Measurements from ENCODE around the gene SAMHD1. TPM values are rescaled to one million over a fixed set of nuclear protein-coding genes. Genes with fewer than 3 reads are reported as not detected.
A peak's percentile ranks its signal among the peaks of the same experiment; 100 is the strongest.

The SAMHD1 gene
- total and polyA plus RNA-seq, 2 donors, result 145 to 146 TPM

DNA sequence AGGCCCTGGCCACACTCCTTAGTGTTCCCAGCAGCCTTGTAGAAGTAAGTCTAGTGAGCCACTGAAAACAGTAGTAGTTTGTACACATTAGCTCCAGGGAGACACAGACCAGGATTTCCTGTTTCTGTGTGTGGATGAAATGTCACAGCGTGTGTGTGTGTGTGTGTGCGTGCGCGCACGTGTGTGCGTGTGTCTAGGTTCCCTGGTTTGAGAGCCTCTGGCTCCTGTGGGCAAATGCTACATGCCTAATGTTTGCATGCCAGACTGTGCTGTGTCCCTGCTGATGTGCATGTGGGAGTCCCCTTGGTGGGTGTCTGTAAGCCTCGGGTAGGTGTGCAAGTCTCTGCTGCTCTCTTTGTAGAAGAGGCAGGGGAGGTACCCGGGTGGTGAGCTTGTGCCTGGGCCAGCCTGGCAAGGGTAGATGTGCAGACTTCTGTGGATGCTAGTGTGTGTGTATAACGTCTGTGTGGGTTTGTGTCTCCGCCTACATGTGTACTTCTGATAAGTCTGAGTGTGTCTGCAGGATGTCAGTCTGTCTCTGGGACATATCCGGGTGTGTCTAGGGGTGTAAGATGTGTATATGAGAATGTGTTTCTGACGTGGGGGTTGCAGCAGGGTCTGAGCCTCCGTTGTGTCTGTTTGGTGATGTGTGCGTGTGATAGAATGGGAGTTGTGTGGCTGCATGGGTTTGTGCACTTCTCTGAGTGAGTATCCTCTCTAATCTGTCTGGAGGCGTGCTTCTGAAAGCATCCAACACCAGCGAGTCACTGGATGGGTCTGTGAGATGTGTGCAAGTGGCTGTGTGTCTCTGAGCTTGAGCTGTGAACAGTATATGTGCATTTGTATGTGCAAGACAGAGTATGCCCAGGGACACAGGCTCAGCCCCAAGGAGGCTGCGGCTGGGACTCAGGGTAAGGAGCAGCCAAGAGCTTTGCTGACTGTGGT is 94.5 kb downstream of the SAMHD1 start:
- peak overlapping the region; percentile 4 for H3K27ac ChIP-seq (ENCODE audit: low read depth)
- no peak overlapping the region for H3K4me3 ChIP-seq (ENCODE audit: low read depth, low read length)
- no peaks in the 10 kb centered on the region for H3K4me1 ChIP-seq (ENCODE audit: insufficient read depth)
- WGBS, result 49% methylated on average over 17 of the region's 17 CpGs
- no peak for DNase-seq (ENCODE audit: extremely low spot score)
- H3K36me3 ChIP-seq (ENCODE audit: insufficient read depth), result no peaks in the 10 kb centered on the region

DNA sequence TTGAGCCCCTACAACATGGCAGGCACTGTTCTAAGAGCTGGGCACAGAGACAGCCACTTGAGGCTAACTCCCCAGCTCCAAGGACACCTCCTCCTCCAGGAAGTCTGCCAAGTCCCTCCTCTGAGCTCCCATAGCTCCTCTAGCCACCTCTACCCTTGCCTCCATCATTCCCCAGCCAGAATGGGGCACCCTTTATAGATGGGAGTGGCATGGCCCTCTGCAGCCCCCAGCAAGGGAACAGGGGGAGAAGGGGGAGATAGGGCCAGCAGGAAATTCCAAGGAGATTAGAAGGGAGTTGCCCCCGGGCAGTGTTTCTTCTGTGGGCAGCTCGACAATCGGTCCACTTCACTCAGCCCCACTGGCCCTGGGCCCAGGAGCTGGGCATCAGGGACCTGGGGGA is 95.3 kb downstream of the SAMHD1 start:
- 25% methylated on average over 3 of the region's 3 CpGs for WGBS
- H3K36me3 ChIP-seq (ENCODE audit: insufficient read depth), result no peaks in the 10 kb centered on the region
- peak overlapping the region; percentile 4 for H3K27ac ChIP-seq (ENCODE audit: low read depth)
- H3K4me1 ChIP-seq (ENCODE audit: insufficient read depth), result no peaks in the 10 kb centered on the region
- DNase-seq (ENCODE audit: extremely low spot score), result no peak
- H3K4me3 ChIP-seq (ENCODE audit: low read depth, low read length), result no peak overlapping the region

DNA sequence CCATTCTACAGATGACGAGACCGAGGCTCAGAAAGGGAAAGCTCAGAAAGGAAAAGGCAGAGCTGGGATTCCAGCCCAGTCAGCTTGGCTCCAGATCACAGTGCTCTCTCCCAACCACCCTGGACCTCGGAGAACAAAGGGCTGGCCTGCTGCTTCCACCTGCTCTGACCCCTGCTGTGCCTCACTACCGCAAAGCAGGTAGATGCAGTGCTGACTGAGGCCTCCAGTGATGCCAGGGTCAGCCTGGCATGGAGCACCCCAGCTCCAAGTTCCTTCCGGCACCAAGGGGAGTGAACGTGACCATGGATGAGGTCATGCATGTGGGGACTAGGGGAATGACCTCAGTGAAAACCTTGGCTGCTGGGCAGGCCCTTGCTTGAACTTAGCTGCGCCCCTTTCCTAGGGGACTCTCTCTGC is 96.3 kb downstream of the SAMHD1 start:
- no peak overlapping the region for H3K4me3 ChIP-seq (ENCODE audit: low read depth, low read length)
- 57% methylated on average over 7 of the region's 7 CpGs for WGBS
- no peak overlapping the region for H3K27ac ChIP-seq (ENCODE audit: low read depth)
- H3K36me3 ChIP-seq (ENCODE audit: insufficient read depth), result no peaks in the 10 kb centered on the region
- no peaks in the 10 kb centered on the region for H3K4me1 ChIP-seq (ENCODE audit: insufficient read depth)
- DNase-seq (ENCODE audit: extremely low spot score), result no peak

DNA sequence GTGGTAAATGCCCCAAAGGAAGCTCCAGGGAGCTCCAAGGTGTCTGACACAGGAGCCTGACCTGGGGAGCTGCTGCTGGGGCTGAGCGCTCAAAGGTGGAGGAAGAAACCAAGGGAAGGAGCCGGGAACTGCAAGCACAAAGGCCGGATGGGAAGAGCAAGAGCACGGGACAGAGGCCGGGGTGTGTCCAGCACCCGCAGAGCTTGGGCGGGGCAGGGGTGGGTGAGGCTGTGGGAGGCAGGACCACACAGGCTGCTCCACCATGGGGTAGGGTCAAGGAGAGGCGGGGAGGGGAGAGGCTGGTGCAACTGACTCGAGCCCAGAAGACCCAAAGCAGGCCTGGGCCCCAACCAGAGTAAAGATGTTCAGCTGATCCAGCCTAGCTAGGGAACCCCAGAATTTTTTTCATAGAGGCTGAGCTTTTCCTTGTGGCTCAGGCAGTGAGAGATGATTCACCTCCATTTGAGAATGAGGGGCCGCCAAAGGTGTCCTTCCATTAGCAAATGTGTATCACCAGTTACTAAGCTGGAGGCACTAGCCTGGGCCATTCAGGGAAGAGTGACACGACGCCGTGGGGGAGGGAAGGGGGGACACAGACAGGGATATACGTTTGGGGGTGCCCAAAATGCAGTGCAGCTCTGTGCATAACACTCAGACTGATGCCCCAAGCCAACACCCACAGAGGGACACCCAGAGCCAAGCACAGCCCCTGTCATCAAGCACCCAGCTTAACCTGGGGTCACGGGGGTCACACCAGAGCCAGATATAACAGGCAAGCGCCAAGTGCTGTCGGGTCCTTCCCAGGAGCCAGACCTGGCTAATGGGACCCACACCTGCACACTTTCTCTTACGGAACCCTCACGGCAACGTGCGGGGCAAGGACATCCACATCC is 96.9 kb downstream of the SAMHD1 start:
- Histone ChIP-seq H3K36me3 (ENCODE audit: insufficient read depth) (no peaks in the 10 kb centered on the region), H3K4me3 (ENCODE audit: low read depth, low read length) (no peak overlapping the region), H3K4me1 (ENCODE audit: insufficient read depth) (no peaks in the 10 kb centered on the region), H3K27ac (ENCODE audit: low read depth) (peak overlapping the region; percentile 44)
- 65% methylated on average over 21 of the region's 21 CpGs for WGBS
- DNase-seq (ENCODE audit: extremely low spot score), result no peak

DNA sequence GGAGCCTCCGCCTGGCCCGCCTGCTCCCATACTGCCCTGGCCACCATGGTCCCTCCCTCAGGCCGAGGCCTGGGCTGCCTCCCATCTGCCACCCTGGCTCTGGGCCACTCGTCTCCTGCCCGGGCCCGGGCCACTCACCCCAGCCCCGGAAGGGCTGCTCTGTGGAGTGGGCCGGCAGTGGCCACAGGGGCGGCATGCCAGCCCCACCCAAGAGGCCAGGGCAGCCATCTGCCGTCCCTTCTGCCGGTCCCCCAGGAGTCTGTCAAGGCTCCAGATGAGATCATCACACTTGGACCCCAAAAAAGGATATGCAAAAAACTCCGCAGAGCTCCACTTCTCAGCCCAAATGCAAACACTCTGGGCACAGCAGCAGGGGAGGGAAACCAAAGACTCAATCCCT is 99.3 kb downstream of the SAMHD1 start:
- Histone ChIP-seq H3K4me3 (ENCODE audit: low read depth, low read length) (no peak overlapping the region), H3K27ac (ENCODE audit: low read depth) (peak overlapping the region; percentile 76), H3K4me1 (ENCODE audit: insufficient read depth) (no peaks in the 10 kb centered on the region), H3K36me3 (ENCODE audit: insufficient read depth) (no peaks in the 10 kb centered on the region)
- DNase-seq (ENCODE audit: extremely low spot score), result no peak
- WGBS, result 29% methylated on average over 12 of the region's 12 CpGs

DNA sequence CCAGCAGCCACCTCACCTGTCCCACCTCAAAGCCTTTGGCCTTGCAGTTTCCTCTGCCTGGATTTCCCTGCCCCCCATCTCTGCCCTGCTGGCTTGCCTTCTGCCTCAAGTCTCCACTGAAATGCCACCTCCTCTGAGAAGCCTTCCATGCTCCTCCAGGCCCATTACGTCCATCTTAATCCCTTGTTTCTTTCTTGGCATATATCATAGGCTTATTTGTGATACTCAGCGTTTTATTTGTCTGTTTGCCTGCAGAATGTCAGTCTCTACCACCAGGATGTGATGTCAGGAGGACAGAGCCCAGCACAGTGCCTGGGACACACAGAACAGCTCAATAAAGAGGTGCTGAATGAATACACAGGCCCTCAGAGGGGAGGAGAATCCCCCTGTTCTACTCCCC is 100.0 kb downstream of the SAMHD1 start:
- 44% methylated on average over 2 of the region's 2 CpGs for WGBS
- Histone ChIP-seq H3K4me3 (ENCODE audit: low read depth, low read length) (no peak overlapping the region), H3K4me1 (ENCODE audit: insufficient read depth) (no peaks in the 10 kb centered on the region)

DNA sequence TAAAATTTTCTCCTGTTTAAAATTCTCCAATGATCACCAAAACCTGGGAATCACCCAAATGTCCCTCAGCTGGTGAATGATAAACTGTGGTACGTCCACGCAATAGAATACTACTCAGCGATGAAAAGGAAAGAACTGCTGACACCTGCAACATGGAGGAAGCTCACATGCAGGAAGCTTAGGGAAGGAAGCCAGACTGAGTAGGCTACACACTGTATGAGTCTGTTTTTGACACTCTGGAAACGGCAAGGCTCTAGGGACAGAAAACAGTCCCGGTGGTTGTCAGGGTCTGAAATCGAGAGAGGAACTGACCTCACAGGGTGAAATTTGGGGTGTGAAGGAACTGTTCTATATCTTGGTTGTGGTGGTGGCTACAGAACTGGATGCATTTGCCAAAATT is 100.7 kb downstream of the SAMHD1 start:
- WGBS, result 97% methylated on average over 6 of the region's 6 CpGs
- no peak overlapping the region for H3K4me3 ChIP-seq (ENCODE audit: low read depth, low read length)
- H3K27ac ChIP-seq (ENCODE audit: low read depth), result no peak overlapping the region
- no peaks in the 10 kb centered on the region for H3K36me3 ChIP-seq (ENCODE audit: insufficient read depth)
- DNase-seq (ENCODE audit: extremely low spot score), result no peak
- no peaks in the 10 kb centered on the region for H3K4me1 ChIP-seq (ENCODE audit: insufficient read depth)

More for the DNA sequence above, 100.0 kb downstream of the SAMHD1 start:
- peak overlapping the region; percentile 76 for H3K27ac ChIP-seq (ENCODE audit: low read depth)
- no peaks in the 10 kb centered on the region for H3K36me3 ChIP-seq (ENCODE audit: insufficient read depth)
- DNase-seq (ENCODE audit: extremely low spot score), result no peak

DNA sequence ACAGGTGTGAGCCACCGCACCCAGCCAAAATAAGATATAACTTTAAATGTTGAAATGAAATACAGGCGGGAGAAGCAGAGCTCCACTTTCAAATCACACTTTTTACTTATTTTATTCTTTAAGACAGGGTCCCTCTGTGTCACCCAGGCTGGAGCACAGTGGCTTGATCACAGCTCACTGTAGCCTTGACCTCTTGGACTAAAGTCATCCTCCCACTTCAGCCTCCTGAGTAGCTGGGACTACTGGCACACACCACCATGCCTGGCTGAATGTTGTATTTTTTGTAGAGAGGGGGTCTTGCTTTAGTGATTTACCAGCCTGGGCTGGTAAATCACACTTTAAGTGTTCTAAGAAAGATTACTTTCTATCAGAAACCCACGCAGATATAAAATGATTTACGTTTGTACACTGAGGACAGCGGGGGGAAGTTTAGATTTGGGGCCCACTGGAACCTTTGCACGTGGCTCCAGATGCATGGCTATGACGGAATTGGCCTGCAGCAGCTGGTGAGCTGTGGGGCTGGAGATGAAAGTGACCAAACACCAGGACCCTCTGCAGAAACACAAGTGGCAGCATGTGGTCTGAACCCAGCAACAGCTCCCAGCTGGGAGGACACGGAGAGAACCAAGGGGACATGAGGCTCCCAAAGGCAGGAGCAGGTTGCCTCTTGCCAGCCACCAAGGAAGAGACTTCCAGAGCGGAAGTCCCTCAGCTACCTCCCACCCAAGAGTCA is 102.0 kb downstream of the SAMHD1 start:
- no peak for DNase-seq (ENCODE audit: extremely low spot score)
- H3K36me3 ChIP-seq (ENCODE audit: insufficient read depth), result no peaks in the 10 kb centered on the region
- 76% methylated on average over 9 of the region's 9 CpGs for WGBS
- H3K4me3 ChIP-seq (ENCODE audit: low read depth, low read length), result no peak overlapping the region
- H3K27ac ChIP-seq (ENCODE audit: low read depth), result no peak overlapping the region
- no peaks in the 10 kb centered on the region for H3K4me1 ChIP-seq (ENCODE audit: insufficient read depth)

DNA sequence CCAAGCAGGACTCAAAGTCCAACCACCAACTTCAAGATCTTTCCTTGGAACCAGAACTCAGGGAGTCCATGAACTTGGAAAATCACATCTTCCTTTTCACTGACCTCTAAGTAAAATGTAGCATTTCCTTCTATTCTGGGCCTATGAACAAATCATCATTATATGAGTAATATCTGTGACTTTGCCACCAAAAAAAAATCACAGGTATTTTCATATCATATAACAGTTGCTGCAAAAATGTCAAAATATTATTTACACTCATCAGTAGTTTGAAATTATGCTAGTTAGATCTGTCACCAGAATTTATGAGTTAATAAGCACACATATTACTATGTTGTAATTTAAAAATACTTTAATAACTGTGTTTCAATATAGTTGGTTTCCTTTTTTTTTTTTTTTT is 102.8 kb downstream of the SAMHD1 start:
- Histone ChIP-seq H3K4me1 (ENCODE audit: insufficient read depth) (no peaks in the 10 kb centered on the region), H3K4me3 (ENCODE audit: low read depth, low read length) (no peak overlapping the region)
- DNase-seq (ENCODE audit: extremely low spot score), result no peak

DNA sequence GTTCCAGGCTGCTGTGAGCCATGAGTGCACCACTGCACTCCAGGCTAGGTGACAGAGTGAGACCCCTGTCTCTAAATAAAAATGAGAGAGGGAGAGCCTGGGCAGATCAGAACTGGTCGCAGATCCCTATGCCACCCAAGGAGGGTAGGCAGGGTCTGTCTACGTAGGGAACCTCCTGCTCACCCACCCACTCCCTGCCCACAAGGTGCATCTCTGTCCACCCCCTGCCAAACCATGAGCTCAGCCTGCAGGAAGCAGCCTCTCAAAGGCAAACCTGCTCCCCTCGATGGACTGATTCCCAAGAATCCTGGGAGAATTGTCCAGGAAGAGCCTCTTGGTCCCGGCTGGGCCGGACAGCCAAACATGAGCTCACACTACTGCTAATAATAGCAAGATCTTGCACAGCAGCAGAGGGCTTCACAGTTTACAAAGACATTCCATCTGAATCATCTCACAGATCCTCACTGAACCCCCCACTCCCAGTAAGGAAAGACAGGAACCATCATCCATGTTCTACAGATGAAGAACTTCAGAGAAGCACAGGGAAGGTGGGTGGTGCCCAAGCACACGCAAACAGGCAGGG is 103.3 kb downstream of the SAMHD1 start:
- DNase-seq (ENCODE audit: extremely low spot score), result no peak
- no peaks in the 10 kb centered on the region for H3K4me1 ChIP-seq (ENCODE audit: insufficient read depth)
- peak overlapping the region; percentile 82 for H3K27ac ChIP-seq (ENCODE audit: low read depth)
- H3K4me3 ChIP-seq (ENCODE audit: low read depth, low read length), result no peak overlapping the region
- no peaks in the 10 kb centered on the region for H3K36me3 ChIP-seq (ENCODE audit: insufficient read depth)
- 29% methylated on average over 6 of the region's 6 CpGs for WGBS

More for the DNA sequence above, 102.8 kb downstream of the SAMHD1 start:
- peak overlapping the region; percentile 81 for H3K27ac ChIP-seq (ENCODE audit: low read depth)
- H3K36me3 ChIP-seq (ENCODE audit: insufficient read depth), result no peaks in the 10 kb centered on the region

DNA sequence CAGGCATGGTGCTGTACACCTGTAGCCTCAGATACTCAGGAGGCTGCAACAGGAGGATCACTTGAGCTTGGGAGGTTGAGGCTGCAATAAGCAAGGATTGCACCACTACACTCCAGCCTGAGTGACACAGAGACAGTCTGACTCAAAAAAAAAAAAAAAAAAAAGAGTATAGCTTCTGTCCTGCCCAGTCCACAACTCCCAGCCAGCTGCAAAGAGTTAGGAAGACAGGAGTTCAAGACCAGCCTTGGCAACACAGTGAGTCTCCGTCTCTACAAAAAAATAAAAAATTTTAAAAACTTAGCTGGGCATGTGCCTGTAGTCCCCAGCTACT is 103.8 kb downstream of the SAMHD1 start:
- Histone ChIP-seq H3K27ac (ENCODE audit: low read depth) (peak overlapping the region; percentile 86), H3K4me3 (ENCODE audit: low read depth, low read length) (no peak overlapping the region), H3K36me3 (ENCODE audit: insufficient read depth) (no peaks in the 10 kb centered on the region), H3K4me1 (ENCODE audit: insufficient read depth) (no peaks in the 10 kb centered on the region)
- no peak for DNase-seq (ENCODE audit: extremely low spot score)
- WGBS, result 37% methylated on average over 1 of the region's 1 CpG

DNA sequence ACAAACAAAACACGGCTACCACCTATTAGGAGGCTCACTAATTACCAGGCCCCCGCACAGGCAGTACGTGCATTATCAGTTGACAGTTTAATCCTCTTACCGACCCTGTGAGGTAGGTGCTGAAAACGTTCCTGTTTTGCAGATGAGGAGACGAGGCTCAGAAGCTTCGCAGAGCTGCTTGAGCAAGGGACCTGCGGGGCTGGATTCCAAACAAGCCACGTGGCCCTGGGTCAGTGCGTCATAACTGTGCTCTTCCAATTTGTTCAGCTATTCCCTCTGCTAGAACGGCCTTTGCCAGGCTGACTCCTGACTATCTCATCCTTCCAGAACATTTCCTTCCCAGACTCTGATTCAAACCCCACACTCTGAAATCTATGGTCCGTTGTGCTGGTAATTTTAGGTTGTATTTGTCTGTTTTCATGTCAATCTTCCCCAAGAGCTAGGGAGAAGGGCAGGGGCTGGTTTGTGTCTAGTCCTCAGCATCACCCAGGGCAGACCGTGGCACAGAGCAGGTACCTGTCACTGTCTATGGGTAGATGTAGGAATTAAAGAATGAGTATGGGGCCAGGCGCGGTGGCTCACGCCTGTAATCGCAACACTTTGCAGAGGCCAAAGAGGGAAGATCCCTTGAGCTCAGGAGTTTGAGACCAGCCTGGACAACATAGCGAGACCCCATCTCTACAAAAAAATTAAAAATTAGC is 104.3 kb downstream of the SAMHD1 start:
- WGBS, result 56% methylated on average over 18 of the region's 18 CpGs
- Histone ChIP-seq H3K4me1 (ENCODE audit: insufficient read depth) (no peaks in the 10 kb centered on the region), H3K36me3 (ENCODE audit: insufficient read depth) (no peaks in the 10 kb centered on the region), H3K27ac (ENCODE audit: low read depth) (peak overlapping the region; percentile 86), H3K4me3 (ENCODE audit: low read depth, low read length) (no peak overlapping the region)
- no peak for DNase-seq (ENCODE audit: extremely low spot score)

Measured in urinary bladder (tissue), 4 donors.